ENCODE data around the gene HTR1D.

- TF ChIP-seq EZH2 (IDR thresholded peaks at IDR 0.05; ENCODE audit: low read depth) (no peak), CTCF (conservative IDR thresholded peaks at IDR 0.05) (no peak)
Measured at GRCh38 chr1:23169195-23169575, 48.1 kb downstream of the HTR1D start.

Data from PC-9 (cell line).